Fibroblast of the aortic adventitia (primary cell): Measurements from ENCODE around the gene LPCAT3. TPM values are rescaled to one million over a fixed set of nuclear protein-coding genes. Genes with fewer than 3 reads are reported as not detected.

Experiments used
- DNase-seq: peaks from one replicate; pipeline ENCODE4 v3.0.0-alpha.2; 2010; ENCODE audit warnings: low read depth
- H3K4me3 ChIP-seq: 2 replicates; pipeline ENCODE4 v1.5.1; 2011; ENCODE audit warnings: low read depth, mild to moderate bottlenecking, control low read depth, low read length, moderate library complexity
- CTCF ChIP-seq: IDR thresholded peaks from 2 replicates; pipeline ENCODE4 v1.5.1; 2011; ENCODE audit warnings: mild to moderate bottlenecking, low read length, control low read depth, inconsistent platforms; ENCODE audit not compliant: insufficient read depth
- total RNA-seq: library from RNA; depleted of rRNA; stranded (reverse); fragments of >200 nt; gene quantifications from 2 replicates; pipeline ENCODE4 v1.2.3, GENCODE V29; 2012; ENCODE audit warnings: low replicate concordance

The LPCAT3 gene
- total RNA-seq, 1 donor = 10.6 TPM

GRCh38 chr12:6961278-6961694, 57.0 kb downstream of the LPCAT3 start:
- H3K4me3 ChIP-seq = no peak overlapping the region
- no peak for TF ChIP-seq CTCF
- DNase-seq = no peak

- DNase-seq = peak; percentile 31
- no peak overlapping the region for H3K4me3 ChIP-seq
- TF ChIP-seq CTCF = peak; percentile 15
Measured at GRCh38 chr12:6960593-6961277, 57.5 kb downstream of the LPCAT3 start.

GRCh38 chr12:6959805-6960592, 58.3 kb downstream of the LPCAT3 start:
- TF ChIP-seq CTCF = no peak
- DNase-seq = no peak
- no peak overlapping the region for H3K4me3 ChIP-seq

- H3K4me3 ChIP-seq = no peak overlapping the region
- DNase-seq = no peak
- no peak for TF ChIP-seq CTCF
Measured at GRCh38 chr12:6959058-6959804, 59.0 kb downstream of the LPCAT3 start.

- TF ChIP-seq CTCF = no peak
- H3K4me3 ChIP-seq = no peak overlapping the region
- DNase-seq = no peak
Measured at GRCh38 chr12:6958609-6959057, 59.6 kb downstream of the LPCAT3 start.

GRCh38 chr12:6957741-6958608, 60.3 kb downstream of the LPCAT3 start:
- no peak for DNase-seq
- TF ChIP-seq CTCF = no peak
- no peak overlapping the region for H3K4me3 ChIP-seq
